GM23338 (cell line): ENCODE data around the gene FAM131B. TPM values are rescaled to one million over a fixed set of nuclear protein-coding genes. Genes with fewer than 3 reads are reported as not detected.

Source experiments
- ATAC-seq: fragments of 200-7000 bp; cut with Tn5 transposase; 3 replicates; pipeline ENCODE4 v1.9.1; 2020
- DNase-seq: peaks from one replicate; pipeline ENCODE4 v3.0.0-alpha.2; 2015; ENCODE audit warnings: low spot score
- H2AFZ ChIP-seq: fragments of 200-600 bp; sonication (generic); 2 replicates; pipeline ENCODE4 v1.8.0; 2016; ENCODE audit warnings: antibody characterized with exemption, mild to moderate bottlenecking, moderate library complexity
- H3F3A ChIP-seq: fragments of 200-600 bp; sonication (generic); replicated peaks from 2 replicates; pipeline ENCODE4 v1.8.0; 2017; ENCODE audit warnings: antibody characterized with exemption, mixed run types, low read depth
- H3K27ac ChIP-seq: fragments of 200-600 bp; sonication (generic); 2 replicates; pipeline ENCODE4 v1.6.1; 2016; ENCODE audit warnings: low read depth
- H3K27me3 ChIP-seq: fragments of 200-600 bp; sonication (generic); 2 replicates; pipeline ENCODE4 v1.8.0; 2016; ENCODE audit warnings: mild to moderate bottlenecking, mixed run types, moderate library complexity; ENCODE audit not compliant: insufficient read depth
- H3K36me3 ChIP-seq: fragments of 200-600 bp; sonication (generic); 2 replicates; pipeline ENCODE4 v1.8.0; 2016; ENCODE audit warnings: mild to moderate bottlenecking; ENCODE audit not compliant: insufficient read depth
- H3K4me1 ChIP-seq: fragments of 200-600 bp; sonication (generic); 2 replicates; pipeline ENCODE4 v1.8.0; 2016; ENCODE audit warnings: mild to moderate bottlenecking, moderate library complexity; ENCODE audit not compliant: insufficient read depth
- H3K4me2 ChIP-seq: fragments of 200-600 bp; sonication (generic); 2 replicates; pipeline ENCODE4 v1.7.1; 2017; ENCODE audit warnings: mixed run types
- H3K4me3 ChIP-seq: fragments of 200-600 bp; sonication (generic); 2 replicates; pipeline ENCODE4 v1.6.1; 2016; ENCODE audit warnings: mixed run types
- H3K79me2 ChIP-seq: fragments of 200-600 bp; sonication (generic); replicated peaks from 2 replicates; pipeline ENCODE4 v1.8.0; 2017; ENCODE audit warnings: mild to moderate bottlenecking; ENCODE audit not compliant: insufficient read depth
- H3K9me2 ChIP-seq: fragments of 200-600 bp; sonication (generic); 2 replicates; pipeline ENCODE4 v1.8.0; 2017; ENCODE audit not compliant: insufficient read depth
- H4K20me1 ChIP-seq: fragments of 200-600 bp; sonication (generic); replicated peaks from 2 replicates; pipeline ENCODE4 v1.8.0; 2017; ENCODE audit warnings: mild to moderate bottlenecking; ENCODE audit not compliant: insufficient read depth
- H3K27ac Mint-ChIP-seq: 2 replicates; pipeline ENCODE4 v1.8.0; 2020; ENCODE audit warnings: inconsistent platforms, mild to moderate bottlenecking, moderate library complexity, mixed read lengths
- H3K27me3 Mint-ChIP-seq: 3 replicates; pipeline ENCODE4 v1.8.0; 2022; ENCODE audit warnings: low read depth, mild to moderate bottlenecking, moderate library complexity, mixed read lengths, inconsistent platforms; ENCODE audit not compliant: insufficient read depth, poor library complexity
- H3K36me3 Mint-ChIP-seq: 3 replicates; pipeline ENCODE4 v1.8.0; 2021; ENCODE audit warnings: low read depth, mild to moderate bottlenecking, inconsistent platforms, moderate library complexity, mixed read lengths
- H3K4me1 Mint-ChIP-seq: 3 replicates; pipeline ENCODE4 v1.8.0; 2020; ENCODE audit warnings: mild to moderate bottlenecking, inconsistent platforms, mixed read lengths
- H3K4me3 Mint-ChIP-seq: 3 replicates; pipeline ENCODE4 v1.8.0; 2021; ENCODE audit warnings: moderate library complexity, mild to moderate bottlenecking, inconsistent platforms, mixed read lengths
- H3K9me3 Mint-ChIP-seq: 3 replicates; pipeline ENCODE4 v1.8.0; 2020; ENCODE audit warnings: moderate library complexity, mild to moderate bottlenecking, inconsistent platforms, mixed read lengths
- CREB1 ChIP-seq: fragments of 250-450 bp; sonication (Bioruptor Pico); IDR thresholded peaks from 2 replicates; pipeline ENCODE4 v1.5.0; 2020; ENCODE audit warnings: low read depth, mild to moderate bottlenecking, moderate library complexity
- CTCF ChIP-seq, 2 experiments: fragments of 200-600 bp in 1 of 2; sonication (generic) in 1 of 2; conservative IDR thresholded peaks; 2 replicates each; pipeline versions ENCODE4 v1.5.1 to v1.6.1; 2016 to 2017; ENCODE audit warnings: antibody characterized with exemption in 2 of 2, low read depth in 2 of 2, mild to moderate bottlenecking in 2 of 2, moderate library complexity in 1 of 2
- EZH2 ChIP-seq: fragments of 200-600 bp; sonication (generic); IDR thresholded peaks from one replicate; pipeline ENCODE4 v1.8.0; 2017; ENCODE audit warnings: antibody characterized with exemption, mild to moderate bottlenecking, low read depth; ENCODE audit not compliant: unreplicated experiment
- EZH2phosphoT487 ChIP-seq: fragments of 200-600 bp; sonication (generic); IDR thresholded peaks from one replicate; pipeline ENCODE4 v1.8.1; 2018; ENCODE audit warnings: antibody characterized with exemption; ENCODE audit not compliant: unreplicated experiment
- JUNB ChIP-seq: IDR thresholded peaks from one replicate; pipeline ENCODE4 v1.6.1; 2016; ENCODE audit warnings: antibody characterized with exemption; ENCODE audit not compliant: unreplicated experiment
- NANOG ChIP-seq: IDR thresholded peaks from 2 replicates; pipeline ENCODE4 v1.6.1; 2016; ENCODE audit warnings: antibody characterized with exemption, borderline replicate concordance
- POLR2AphosphoS5 ChIP-seq: IDR thresholded peaks from 2 replicates; pipeline ENCODE4 v1.6.1; 2016; ENCODE audit warnings: antibody characterized with exemption, low read depth
- REST ChIP-seq: IDR thresholded peaks from one replicate; pipeline ENCODE4 v1.6.1; 2018; ENCODE audit warnings: antibody characterized with exemption; ENCODE audit not compliant: unreplicated experiment
- STAT1 ChIP-seq: IDR thresholded peaks from one replicate; pipeline ENCODE4 v1.6.1; 2016; ENCODE audit warnings: antibody characterized with exemption; ENCODE audit not compliant: unreplicated experiment
- ZNF114 ChIP-seq: fragments of 250-450 bp; sonication (Bioruptor Pico); IDR thresholded peaks from 2 replicates; pipeline ENCODE4 v1.5.0; 2020; ENCODE audit warnings: mild to moderate bottlenecking, moderate library complexity
- ZNF331 ChIP-seq: fragments of 250-450 bp; sonication (Bioruptor Pico); IDR thresholded peaks from 2 replicates; pipeline ENCODE4 v1.5.0; 2020; ENCODE audit warnings: low read depth, mild to moderate bottlenecking, moderate library complexity
- polyA plus RNA-seq: library from polyadenylated mRNA; unstranded; fragments of >200 nt; fragmentation: Nextera tagmentation; extraction: Ambion mirVana; gene quantifications from 2 replicates; pipeline ENCODE4 v1.2.1, GENCODE V29; 2016
- total RNA-seq: library from RNA; depleted of rRNA; stranded (reverse); fragments of >200 nt; shearing (Covaris generic); gene quantifications from 2 replicates; pipeline ENCODE4 v1.2.3, GENCODE V29; 2014

Gene FAM131B
- total and polyA plus RNA-seq, 2 experiments from 2014 or later: 4.7 to 30.2 TPM

DNA sequence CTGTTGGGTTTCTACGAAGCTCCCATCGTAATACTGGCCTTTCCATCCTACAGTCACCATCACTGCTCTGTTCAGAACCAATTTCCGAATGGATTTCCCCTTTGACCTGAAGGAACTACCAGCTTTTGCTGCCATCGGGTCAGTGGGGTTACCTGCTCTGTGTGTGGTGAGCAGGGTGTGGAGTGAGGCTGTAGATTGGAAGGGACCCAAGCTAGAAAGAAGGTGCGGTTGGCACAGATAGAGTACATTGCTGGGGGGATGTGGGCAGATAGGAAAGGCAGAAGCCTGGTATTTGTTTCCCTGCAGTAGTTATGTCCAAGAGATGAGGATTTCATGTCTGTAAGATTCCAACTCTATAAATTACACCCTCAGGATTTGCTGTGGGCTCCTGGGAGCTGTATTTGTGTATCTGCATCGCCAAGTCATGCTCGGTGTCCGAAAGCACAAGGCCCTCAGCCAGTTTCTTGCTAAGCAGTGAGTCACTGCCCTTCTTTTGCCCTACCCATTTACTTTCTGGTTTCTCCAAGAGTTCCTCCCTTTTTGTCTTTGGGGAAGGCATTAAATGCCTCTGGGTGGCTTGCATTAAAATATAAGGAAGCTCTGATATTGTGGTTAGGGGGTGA lies 31.2 kb downstream of the FAM131B start (continued):
- no peak for TF ChIP-seq CREB1
- TF ChIP-seq STAT1: no peak
- no peak for TF ChIP-seq EZH2
- no peak for TF ChIP-seq JUNB
- no peak for TF ChIP-seq ZNF331 (CRISPR knock-in tag)

DNA sequence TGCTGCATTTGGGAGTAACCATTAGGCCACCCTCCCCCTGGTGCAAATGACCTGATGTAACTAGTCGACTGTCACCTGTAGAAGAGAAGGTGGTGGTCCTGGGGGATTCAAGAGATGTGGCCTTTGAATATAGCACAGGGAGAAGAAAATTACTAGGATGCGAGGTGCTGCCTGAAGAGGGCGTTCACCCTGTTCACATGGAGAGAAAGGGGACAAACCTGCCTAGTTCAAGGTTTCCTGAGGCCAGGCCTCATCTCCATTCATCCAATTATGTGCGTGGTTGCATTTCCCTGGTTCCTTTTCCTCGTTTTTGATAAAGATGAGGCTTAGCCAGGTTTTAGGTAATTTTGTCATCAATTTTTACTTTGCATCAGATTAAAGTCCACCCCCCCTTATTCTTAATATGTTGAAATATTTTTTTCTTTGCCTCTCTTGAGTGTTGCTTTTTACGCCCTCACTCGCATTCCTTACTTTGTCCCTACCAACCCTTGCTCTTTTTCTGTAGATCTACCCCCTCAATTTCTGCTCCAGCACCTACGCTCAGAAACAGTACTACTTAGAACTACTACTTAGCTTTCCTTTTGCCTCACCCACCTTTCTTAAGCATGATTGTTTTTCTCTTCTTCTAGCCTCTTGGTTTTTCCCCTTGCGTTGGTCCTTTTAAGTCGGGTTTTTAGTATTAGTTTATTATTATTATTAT lies 32.9 kb downstream of the FAM131B start:
- Histone ChIP-seq H2AFZ (0 out of 2 replicates have a peak overlapping the region, but pooled peaks have one; percentile 30), H3K4me2 (no peak overlapping the region), H3F3A (no peaks in the 10 kb centered on the region), H3K4me1 (peaks cover 12% of the 10 kb centered on the region), H3K36me3 (no peaks in the 10 kb centered on the region), H3K79me2 (no peaks in the 10 kb centered on the region), H3K9me2 (peaks cover 3% of the 10 kb centered on the region; the same call in 1 of the 2 replicates), H3K27me3 (no peaks in the 10 kb centered on the region), H4K20me1 (no peaks in the 10 kb centered on the region), H3K27ac (no peak overlapping the region), H3K4me3 (no peak overlapping the region)
- Mint-ChIP-seq H3K9me3 (no peaks in the 10 kb centered on the region), H3K4me1 (peaks cover 11% of the 10 kb centered on the region), H3K36me3 (no peaks in the 10 kb centered on the region), H3K4me3 (no peak overlapping the region), H3K27me3 (peaks cover 10% of the 10 kb centered on the region), H3K27ac (no peak overlapping the region)
- TF ChIP-seq EZH2phosphoT487 (no peak), CTCF (conservative IDR thresholded peaks at IDR 0.05; ENCODE audit: low read depth in 2 of 2) (peak; percentile 47 to 71)
- ATAC-seq: peak; percentile 64
- DNase-seq: peak; percentile 58

- Mint-ChIP-seq H3K27ac (no peak overlapping the region), H3K4me3 (no peak overlapping the region), H3K36me3 (no peaks in the 10 kb centered on the region), H3K27me3 (peaks cover 10% of the 10 kb centered on the region), H3K9me3 (no peaks in the 10 kb centered on the region), H3K4me1 (peaks cover 25% of the 10 kb centered on the region)
- ATAC-seq (no peak), DNase-seq (no peak)
- Histone ChIP-seq H3F3A (no peaks in the 10 kb centered on the region), H3K4me1 (peaks cover 24% of the 10 kb centered on the region), H3K27ac (no peak overlapping the region), H3K4me3 (no peak overlapping the region), H3K27me3 (no peaks in the 10 kb centered on the region), H3K79me2 (no peaks in the 10 kb centered on the region), H2AFZ (no peak overlapping the region; the same call in 1 of the 2 replicates), H4K20me1 (no peaks in the 10 kb centered on the region), H3K9me2 (peaks cover 3% of the 10 kb centered on the region; the same call in 1 of the 2 replicates), H3K36me3 (no peaks in the 10 kb centered on the region), H3K4me2 (no peak overlapping the region)
- TF ChIP-seq JUNB (no peak), NANOG (no peak), ZNF114 (CRISPR knock-in tag) (no peak), REST (no peak), CTCF (conservative IDR thresholded peaks at IDR 0.05; ENCODE audit: low read depth in 2 of 2) (no peak), EZH2 (no peak), POLR2AphosphoS5 (no peak), CREB1 (no peak), ZNF331 (CRISPR knock-in tag) (no peak), EZH2phosphoT487 (no peak), STAT1 (no peak)
Measured at GRCh38 chr7:143327903-143328302, 34.6 kb downstream of the FAM131B start.
